ENCODE results near the gene SRSF7.
"Not testable (repeated sequence)": the region's sequence is repeated elsewhere in the genome, so short reads cannot be mapped to it uniquely, and the experiment has no call there.

SRSF7 gene

DNA sequence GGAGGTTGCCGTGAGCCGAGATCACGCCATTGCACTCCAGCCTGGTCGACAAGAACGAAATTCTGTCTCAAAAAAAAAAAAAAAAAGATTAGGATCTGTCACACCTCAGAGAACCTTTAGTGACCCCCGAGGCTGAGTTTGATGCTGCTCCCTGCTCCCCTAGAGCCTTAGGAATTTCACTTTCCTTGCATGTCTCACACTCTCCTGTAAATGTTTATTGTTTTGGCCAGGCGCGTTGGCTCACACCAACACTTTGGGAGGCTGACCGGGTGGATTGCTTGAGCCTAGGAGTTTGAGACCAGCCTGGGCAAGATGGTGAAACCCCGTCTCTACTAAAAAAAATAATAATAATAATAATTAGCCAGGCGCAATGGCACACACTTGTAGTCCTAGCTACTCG lies 31.5 kb downstream of the SRSF7 start:
- DNase-seq (ENCODE audit: low read depth): no peak
- TF ChIP-seq, protein P1, sequence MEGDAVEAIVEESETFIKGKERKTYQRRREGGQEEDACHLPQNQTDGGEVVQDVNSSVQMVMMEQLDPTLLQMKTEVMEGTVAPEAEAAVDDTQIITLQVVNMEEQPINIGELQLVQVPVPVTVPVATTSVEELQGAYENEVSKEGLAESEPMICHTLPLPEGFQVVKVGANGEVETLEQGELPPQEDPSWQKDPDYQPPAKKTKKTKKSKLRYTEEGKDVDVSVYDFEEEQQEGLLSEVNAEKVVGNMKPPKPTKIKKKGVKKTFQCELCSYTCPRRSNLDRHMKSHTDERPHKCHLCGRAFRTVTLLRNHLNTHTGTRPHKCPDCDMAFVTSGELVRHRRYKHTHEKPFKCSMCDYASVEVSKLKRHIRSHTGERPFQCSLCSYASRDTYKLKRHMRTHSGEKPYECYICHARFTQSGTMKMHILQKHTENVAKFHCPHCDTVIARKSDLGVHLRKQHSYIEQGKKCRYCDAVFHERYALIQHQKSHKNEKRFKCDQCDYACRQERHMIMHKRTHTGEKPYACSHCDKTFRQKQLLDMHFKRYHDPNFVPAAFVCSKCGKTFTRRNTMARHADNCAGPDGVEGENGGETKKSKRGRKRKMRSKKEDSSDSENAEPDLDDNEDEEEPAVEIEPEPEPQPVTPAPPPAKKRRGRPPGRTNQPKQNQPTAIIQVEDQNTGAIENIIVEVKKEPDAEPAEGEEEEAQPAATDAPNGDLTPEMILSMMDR (conservative IDR thresholded peaks at IDR 0.05; ENCODE audit: low read length): no peak
- H3K4me3 ChIP-seq (ENCODE audit: low read length): no peak overlapping the region

DNA sequence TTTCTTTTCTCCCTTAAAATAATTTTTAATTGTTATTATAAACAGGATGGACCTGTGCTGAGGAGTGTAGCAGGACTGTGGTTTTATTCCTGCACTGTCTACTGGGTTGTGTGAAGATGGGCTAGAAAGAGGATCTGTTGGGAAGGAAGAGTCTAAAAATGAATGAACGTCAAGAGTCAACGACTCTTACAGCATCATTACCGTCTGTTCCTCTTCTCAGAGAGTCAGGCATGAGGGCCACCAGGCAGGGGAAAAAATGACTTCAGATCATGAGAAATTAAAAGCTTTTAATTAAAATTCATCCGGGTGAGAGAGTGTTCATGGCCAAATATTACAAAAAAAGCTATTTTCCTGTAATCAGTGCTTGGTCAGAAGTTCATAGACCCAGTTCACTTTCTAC lies 32.6 kb downstream of the SRSF7 start:
- no peak for DNase-seq (ENCODE audit: low read depth)
- TF ChIP-seq, protein P1 (conservative IDR thresholded peaks at IDR 0.05; ENCODE audit: low read length): no peak
- H3K4me3 ChIP-seq (ENCODE audit: low read length): no peak overlapping the region

DNA sequence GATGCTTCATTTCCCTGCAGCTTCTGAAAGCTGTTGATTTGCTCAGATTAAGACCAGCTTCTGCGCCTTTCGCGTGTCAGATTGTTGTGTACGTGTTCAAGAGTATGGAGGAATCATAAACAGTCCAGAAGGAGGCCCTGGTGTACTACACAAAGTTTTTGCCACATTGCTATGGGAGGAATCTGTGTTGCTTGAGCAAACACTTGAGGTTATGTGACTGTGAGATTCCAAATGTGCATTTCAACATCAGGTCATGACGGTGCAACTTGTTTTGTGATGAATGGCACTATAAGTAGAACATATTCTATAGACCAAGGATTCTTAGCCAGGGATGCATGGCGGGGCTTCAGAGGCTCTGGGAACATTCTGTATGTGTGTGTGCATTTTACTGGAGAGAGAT lies 35.0 kb downstream of the SRSF7 start:
- H3K4me3 ChIP-seq (ENCODE audit: low read length): no peak overlapping the region
- DNase-seq (ENCODE audit: low read depth): peak; percentile 85
- TF ChIP-seq, protein P1 (conservative IDR thresholded peaks at IDR 0.05; ENCODE audit: low read length): no peak; the same call in 1 of the 2 replicates

DNA sequence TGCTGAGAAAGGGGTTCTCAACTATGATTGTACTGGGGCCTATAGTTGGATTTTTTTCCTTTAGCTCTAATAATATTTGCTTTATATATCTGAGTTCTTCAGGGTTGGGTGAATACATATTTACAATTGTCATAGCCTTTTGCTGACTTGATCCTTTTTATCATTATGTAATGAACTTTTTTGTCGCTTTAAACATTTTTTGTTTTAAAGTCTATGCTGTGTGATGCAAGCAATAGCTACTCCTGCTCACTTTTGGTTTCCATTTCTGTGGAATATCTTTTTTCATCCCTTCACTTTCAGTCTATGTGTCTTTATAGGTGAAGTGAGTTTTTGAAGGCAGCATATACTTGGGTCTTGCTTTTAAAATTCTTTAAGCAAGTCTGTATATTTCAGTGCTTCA lies 36.2 kb downstream of the SRSF7 start:
- not testable (repeated sequence) for H3K4me3 ChIP-seq (ENCODE audit: low read length); DNase-seq (ENCODE audit: low read depth)

DNA sequence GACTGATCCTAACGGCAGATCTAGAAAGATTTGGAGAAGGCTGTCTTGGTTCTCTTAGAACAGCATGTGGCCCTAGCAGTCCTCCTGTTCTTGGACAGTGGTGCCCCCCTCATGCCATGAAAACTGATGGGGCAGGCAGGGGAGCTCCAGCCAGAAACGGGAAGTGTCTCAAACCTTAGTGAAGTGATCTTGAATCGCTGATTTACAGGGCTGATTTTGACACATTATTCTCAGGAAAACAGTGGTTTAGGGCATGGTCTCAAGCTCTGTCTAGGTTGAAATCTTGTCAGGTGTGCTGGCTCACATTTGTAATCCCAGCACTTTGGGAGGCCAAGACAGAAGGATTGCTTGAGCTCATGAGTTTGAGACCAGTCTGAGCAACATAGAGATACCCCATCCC lies 37.8 kb downstream of the SRSF7 start:
- TF ChIP-seq, protein P1 (conservative IDR thresholded peaks at IDR 0.05; ENCODE audit: low read length): no peak
- DNase-seq (ENCODE audit: low read depth): no peak
- no peak overlapping the region for H3K4me3 ChIP-seq (ENCODE audit: low read length)

DNA sequence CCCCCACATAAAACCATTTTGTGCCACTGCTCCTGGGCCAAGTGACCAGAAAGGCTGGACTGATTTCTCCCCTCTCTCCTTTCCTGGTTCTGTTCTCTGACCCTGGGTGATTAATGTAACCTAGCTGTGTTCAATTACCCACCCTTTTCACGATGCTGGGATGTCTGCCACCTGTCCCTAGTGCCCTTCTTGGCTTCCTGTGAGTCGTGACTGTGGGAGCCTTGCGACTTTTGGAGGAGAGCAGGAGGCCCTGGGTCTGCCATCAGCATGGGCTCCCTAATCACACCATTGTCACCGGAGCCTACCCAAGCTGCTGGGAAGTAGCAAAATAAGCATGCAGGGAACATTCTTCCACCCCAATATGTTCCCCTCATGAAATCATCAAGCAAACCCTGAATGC lies 38.3 kb downstream of the SRSF7 start:
- no peak for DNase-seq (ENCODE audit: low read depth)
- TF ChIP-seq, protein P1 (conservative IDR thresholded peaks at IDR 0.05; ENCODE audit: low read length): no peak
- no peak overlapping the region for H3K4me3 ChIP-seq (ENCODE audit: low read length)

DNA sequence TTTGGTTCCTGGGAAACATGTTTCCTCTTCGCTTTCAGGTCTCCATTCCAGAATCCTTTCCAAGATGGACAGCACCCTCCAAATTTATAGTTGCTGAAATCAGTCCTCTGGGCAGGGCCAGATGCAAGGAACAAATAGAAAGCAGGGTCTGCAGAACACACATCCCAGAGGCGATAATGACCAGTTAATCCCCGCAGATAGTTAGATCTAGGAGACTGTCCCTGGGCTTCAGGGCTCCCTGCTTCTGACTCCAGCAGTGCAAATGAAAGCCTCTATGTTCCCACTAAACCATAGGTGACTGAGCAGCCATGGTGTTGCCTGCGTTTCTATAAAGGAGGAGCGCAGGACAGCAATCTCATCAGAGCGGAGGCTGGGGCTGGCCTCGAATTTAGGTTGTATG lies 38.7 kb downstream of the SRSF7 start:
- H3K4me3 ChIP-seq (ENCODE audit: low read length): no peak overlapping the region
- DNase-seq (ENCODE audit: low read depth): no peak
- TF ChIP-seq, protein P1 (conservative IDR thresholded peaks at IDR 0.05; ENCODE audit: low read length): no peak

DNA sequence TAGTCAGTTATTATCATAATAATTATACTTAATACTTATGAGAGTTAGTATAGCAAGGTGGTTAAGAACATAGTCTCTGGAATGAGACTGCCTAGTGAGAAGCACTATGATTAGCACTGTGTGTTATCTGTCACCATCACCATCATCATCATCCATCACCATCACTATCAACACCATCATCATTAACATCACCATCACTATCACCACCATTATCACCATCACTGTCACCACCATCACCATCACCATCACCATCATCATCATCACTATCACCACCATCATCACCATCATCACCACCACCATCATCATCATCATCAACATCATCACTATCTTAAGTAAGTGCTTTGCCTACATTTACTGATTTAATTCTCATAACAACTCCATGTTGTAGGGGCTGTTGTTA lies 39.6 kb downstream of the SRSF7 start:
- TF ChIP-seq, protein P1 (conservative IDR thresholded peaks at IDR 0.05; ENCODE audit: low read length): no peak
- DNase-seq (ENCODE audit: low read depth): no peak
- no peak overlapping the region for H3K4me3 ChIP-seq (ENCODE audit: low read length)

Data from AG10803 (cell line).